Neural crest cell (in vitro differentiated cells): ENCODE measurements around the gene SFT2D1. TPM values are rescaled to one million over a fixed set of nuclear protein-coding genes. Genes with fewer than 3 reads are reported as not detected.
A peak's percentile ranks its signal among the peaks of the same experiment; 100 is the strongest.

Experiments used
- DNase-seq: peaks from one replicate; pipeline ENCODE4 v3.0.0; 2021; ENCODE audit warnings: low read depth, mixed read lengths, low spot score
- H3K27ac Mint-ChIP-seq: one replicate; pipeline ENCODE4 v1.8.0; 2021; ENCODE audit warnings: mild to moderate bottlenecking, mixed read lengths; ENCODE audit not compliant: unreplicated experiment
- H3K27me3 Mint-ChIP-seq: 2 replicates; pipeline ENCODE4 v1.8.0; 2021; ENCODE audit warnings: low read depth, mild to moderate bottlenecking, mixed read lengths
- H3K36me3 Mint-ChIP-seq: 2 replicates; pipeline ENCODE4 v1.8.0; 2021; ENCODE audit warnings: low read depth, mild to moderate bottlenecking, mixed read lengths
- H3K4me1 Mint-ChIP-seq: 2 replicates; pipeline ENCODE4 v1.8.0; 2021; ENCODE audit warnings: mixed read lengths
- H3K4me3 Mint-ChIP-seq: one replicate; pipeline ENCODE4 v1.8.0; 2021; ENCODE audit warnings: mild to moderate bottlenecking, mixed read lengths
- H3K9me3 Mint-ChIP-seq: 2 replicates; pipeline ENCODE4 v1.8.0; 2021; ENCODE audit warnings: mixed read lengths
- CTCF ChIP-seq: fragments of 200-600 bp; sonication (generic); conservative IDR thresholded peaks from 2 replicates; pipeline ENCODE4 v1.5.0; 2021; ENCODE audit warnings: antibody characterized with exemption, mild to moderate bottlenecking
- total RNA-seq: library from RNA; stranded (reverse); gene quantifications from 2 replicates; pipeline ENCODE4 v1.2.1, GENCODE V29; 2021

SFT2D1 gene
- total RNA-seq, 1 donor from 2014 or later = 30.4 TPM

DNA sequence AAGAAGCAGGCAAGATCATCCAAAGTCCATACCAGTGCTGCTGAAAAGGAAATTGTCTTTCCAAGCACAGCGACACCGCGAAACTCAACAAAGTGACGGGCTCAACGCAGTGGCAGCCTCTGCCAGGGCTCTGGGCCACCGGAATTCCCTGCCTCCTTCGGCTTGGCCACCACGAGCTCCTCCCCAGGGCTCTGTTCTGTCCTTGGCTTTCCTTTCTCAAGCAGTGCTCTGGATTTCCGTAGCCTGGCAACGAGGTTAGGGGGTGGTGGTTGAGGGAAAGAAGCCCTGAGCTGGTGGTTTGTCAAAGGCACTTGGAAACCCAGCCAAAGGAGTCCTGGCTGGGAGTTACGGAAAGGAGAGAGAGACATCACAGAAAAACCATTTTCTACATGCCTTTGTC lies 65.3 kb downstream of the SFT2D1 start:
- DNase-seq = no peak
- no peak for TF ChIP-seq CTCF
- Mint-ChIP-seq H3K27me3 (peaks cover 27% of the 10 kb centered on the region), H3K9me3 (no peaks in the 10 kb centered on the region), H3K4me3 (no peak overlapping the region), H3K36me3 (no peaks in the 10 kb centered on the region), H3K4me1 (peaks cover 10% of the 10 kb centered on the region), H3K27ac (no peak overlapping the region)

GRCh38 chr6:166275714-166276166 lies 66.6 kb downstream of the SFT2D1 start:
- H3K27ac Mint-ChIP-seq = no peak overlapping the region
- TF ChIP-seq CTCF = peak; percentile 99
- H3K36me3 Mint-ChIP-seq = no peaks in the 10 kb centered on the region
- peak; percentile 88 for DNase-seq
- H3K27me3 Mint-ChIP-seq = peaks cover 25% of the 10 kb centered on the region
- H3K4me3 Mint-ChIP-seq = no peak overlapping the region
- no peaks in the 10 kb centered on the region for H3K9me3 Mint-ChIP-seq
- H3K4me1 Mint-ChIP-seq = peaks cover 10% of the 10 kb centered on the region

DNA sequence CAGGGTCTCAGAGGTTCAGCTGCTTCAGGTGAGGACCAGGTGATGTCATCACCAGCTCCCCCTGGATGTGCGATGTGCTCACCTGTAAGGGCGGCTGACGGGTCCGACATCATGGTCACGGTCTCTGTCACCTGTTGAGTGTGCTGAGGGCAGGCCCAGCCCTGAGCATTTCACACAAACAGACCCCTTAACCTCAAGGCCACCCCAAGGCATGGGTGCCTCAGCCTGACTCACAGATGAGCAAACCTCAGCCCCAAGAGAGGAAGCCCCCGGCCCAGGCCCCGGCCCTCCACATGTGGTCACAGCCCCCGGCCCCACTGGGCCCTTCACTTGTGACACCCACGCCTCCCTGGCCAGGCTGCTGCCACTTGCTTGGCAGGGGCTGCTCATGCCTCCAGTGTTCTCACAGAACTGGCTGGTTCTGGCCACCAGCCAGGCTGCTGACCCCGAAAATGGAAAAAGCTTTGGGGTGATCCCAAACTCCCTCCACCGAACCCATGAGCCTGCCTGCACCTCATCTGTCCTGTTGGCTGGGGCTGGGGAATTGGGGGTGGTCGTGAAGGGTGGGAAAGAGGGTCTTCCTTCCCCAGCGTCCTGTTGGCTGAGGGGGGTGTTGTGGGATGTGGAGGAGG lies 67.5 kb downstream of the SFT2D1 start:
- Mint-ChIP-seq H3K36me3 (no peaks in the 10 kb centered on the region), H3K9me3 (no peaks in the 10 kb centered on the region), H3K4me3 (no peak overlapping the region), H3K27me3 (peaks cover 21% of the 10 kb centered on the region), H3K4me1 (peaks cover 10% of the 10 kb centered on the region), H3K27ac (no peak overlapping the region)
- no peak for DNase-seq
- TF ChIP-seq CTCF = no peak

DNA sequence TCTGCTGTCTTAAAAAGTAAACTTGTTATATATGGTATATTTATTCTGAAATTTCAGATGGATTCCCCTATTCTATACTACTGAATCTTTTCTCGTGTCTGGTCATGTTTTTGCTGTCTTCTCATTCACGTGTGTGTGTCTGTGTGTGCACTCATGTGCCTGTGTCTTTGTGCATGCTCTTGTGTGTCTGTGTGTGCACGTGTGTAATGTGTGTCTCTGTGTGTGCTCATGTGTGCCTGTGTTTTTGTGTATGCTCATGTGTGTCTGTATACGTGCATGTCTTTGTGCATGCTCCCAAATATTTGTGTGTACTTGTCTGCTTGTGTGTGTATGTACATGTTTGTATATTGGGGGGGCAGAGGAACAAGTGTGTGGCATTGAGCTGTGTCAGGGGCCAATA lies 68.2 kb downstream of the SFT2D1 start:
- no peak overlapping the region for H3K27ac Mint-ChIP-seq
- H3K9me3 Mint-ChIP-seq = no peaks in the 10 kb centered on the region
- no peak overlapping the region for H3K4me3 Mint-ChIP-seq
- no peak for DNase-seq
- peaks cover 25% of the 10 kb centered on the region for H3K27me3 Mint-ChIP-seq
- TF ChIP-seq CTCF = no peak
- H3K36me3 Mint-ChIP-seq = no peaks in the 10 kb centered on the region
- H3K4me1 Mint-ChIP-seq = peaks cover 10% of the 10 kb centered on the region

DNA sequence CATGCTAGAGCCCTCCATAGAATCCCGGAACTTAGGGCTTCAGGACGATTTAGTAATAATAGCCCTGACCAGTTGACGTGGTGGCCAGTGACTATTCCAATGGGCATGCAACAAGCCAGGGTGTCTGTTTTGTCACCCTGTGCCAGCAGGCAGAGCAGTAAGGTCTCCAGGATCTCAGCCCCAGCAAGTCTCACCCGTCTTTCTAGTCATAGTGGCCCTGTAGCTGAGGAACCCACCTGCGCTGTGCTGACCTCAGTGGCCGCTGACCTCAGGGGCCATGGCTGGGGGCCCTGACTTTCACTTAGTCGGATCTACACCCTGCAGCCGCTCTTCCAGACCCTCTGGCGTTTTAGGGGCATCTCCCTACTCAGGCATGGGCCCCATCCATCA lies 71.0 kb downstream of the SFT2D1 start:
- Mint-ChIP-seq H3K4me1 (peaks cover 6% of the 10 kb centered on the region), H3K36me3 (no peaks in the 10 kb centered on the region), H3K27ac (no peak overlapping the region), H3K4me3 (no peak overlapping the region), H3K27me3 (peaks cover 40% of the 10 kb centered on the region), H3K9me3 (no peaks in the 10 kb centered on the region)
- no peak for TF ChIP-seq CTCF
- DNase-seq = no peak
